GM21367 (cell line): ENCODE results near the gene TSBP1.
"Not testable (repeated sequence)": the region's sequence is repeated elsewhere in the genome, so short reads cannot be mapped to it uniquely, and the experiment has no call there.

Source experiments
- ATAC-seq: cut with Tn5 transposase; IDR thresholded peaks from one replicate; pipeline ENCODE4 v1.9.1; 2021; ENCODE audit not compliant: unreplicated experiment

Gene TSBP1

DNA sequence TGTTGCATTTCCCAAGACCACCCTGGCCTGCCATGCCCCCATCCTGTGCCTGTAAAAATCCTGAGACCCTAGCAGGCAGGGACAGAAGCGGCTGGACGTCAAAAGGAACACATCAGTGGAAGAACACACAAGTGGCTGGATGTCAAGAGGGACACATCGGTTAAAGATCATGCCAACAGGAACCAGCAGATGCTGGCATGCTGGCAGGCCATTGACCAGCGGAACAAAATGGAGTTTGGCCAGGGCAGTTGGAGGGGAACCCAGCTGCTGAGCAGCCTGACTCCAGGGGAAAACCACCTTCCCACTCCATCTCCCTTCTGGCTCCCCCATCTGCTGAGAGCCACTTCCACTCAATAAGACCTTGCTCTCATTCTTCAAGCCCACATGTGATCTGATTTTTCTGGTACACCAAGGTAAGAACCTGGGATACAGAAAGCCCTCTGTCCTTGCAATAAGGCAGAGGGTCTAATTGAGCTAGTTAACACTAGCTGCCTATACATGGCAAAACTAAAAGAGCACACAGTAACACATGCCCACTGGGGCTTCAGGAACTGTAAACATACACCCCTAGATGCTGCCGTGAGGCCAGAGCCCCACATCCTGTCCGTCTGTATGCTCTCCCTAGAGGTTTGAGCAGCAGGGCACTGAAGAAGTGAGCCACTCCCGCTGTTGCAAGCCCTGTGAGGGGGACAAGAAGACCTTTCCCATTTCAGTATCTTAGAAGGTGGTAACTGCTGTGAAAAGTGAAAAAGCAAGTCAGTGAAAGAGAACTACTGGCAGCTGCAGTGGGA is 4.2 kb upstream of the TSBP1 start:
- no peak for ATAC-seq

DNA sequence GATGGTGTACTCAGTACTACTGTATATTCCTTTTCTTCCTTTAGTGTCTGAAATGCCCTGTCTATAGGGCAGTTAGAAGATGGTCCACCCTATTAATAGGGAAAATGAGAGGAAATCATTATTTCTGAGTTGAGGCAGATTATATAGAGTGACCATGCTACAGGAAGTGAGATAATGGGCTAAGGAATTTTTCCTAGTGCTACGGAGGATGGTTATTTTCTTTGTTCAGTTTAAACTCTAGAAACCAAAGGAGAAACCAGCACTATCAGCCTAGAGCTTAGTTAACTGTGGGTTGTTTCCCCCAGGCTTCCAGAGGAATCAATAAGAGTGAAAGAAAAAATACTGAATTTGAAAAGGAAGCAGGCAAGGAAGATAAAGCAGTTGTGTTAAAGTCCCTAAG is 474 bp downstream of the TSBP1 start:
- no peak for ATAC-seq

DNA sequence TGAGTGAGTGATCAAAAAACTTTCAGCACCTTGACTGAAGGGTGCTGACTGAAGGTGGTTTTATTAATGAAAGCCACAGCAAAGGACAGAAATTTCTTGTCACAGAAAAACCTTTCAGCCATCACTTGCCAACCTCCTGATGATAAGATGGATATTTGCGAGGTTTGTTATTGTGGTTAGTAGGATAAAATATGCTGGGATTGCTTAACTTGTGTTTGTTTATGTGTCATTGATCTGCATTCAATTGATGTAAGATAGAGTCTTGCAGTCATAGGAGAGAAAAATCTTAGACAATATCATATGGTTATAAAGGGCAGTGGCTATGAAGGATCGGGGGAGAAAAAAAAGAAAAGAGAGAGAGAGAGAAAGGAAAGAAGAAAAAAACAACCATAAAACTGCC is 1.2 kb downstream of the TSBP1 start:
- no peak for ATAC-seq

DNA sequence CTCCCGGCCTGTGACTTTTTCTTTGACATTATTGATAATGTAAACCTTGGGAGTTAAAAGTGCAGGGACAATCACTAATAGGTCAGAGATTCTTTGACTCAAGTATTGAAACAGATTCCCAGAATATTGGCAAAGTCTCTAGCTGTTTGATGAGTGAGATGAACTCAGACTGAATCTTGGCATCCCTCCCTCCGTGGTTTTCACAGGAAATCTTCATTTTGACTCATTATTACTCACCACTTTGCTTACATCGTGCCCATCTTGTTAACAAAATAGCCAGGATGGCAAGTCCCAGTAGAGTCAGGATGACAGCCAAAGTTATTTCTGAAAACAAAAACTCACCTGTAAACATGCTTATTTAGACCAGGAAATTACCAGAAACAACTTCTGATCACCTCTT is 2.0 kb downstream of the TSBP1 start:
- no peak for ATAC-seq

DNA sequence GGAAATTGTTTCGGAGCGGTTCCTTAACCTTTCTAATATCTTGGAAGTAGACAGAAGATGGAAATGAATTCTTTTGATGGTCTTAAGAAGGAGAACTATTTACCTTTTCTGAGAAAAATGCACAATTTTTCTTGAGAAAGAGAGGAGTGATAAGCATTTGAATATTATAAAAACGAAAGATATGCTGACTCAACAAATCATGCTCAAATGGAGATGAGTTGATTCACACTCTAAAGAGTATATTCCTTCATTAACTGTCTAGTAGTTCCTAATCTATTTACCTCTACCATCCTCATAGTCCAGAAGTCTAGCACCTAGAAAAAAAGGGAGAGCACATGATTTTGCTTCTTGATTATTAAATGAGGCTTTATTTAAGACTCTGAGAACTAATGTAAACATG is 4.1 kb downstream of the TSBP1 start:
- ATAC-seq, result no peak

DNA sequence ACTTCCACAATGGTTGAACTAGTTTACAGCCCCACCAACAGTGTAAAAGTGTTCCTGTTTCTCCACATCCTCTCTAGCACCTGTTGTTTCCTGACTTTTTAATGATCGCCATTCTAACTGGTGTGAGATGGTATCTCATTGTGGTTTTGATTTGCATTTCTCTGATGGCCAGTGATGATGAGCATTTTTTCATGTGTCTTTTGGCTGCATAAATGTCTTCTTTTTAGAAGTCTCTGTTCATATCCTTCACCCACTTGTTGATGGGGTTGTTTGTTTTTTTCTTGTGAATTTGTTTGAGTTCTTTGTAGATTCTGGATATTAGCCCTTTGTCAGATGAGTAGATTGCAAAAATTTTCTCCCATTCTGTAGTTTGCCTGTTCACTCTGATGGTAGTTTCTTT is 12.5 kb downstream of the TSBP1 start:
- ATAC-seq, result not testable (repeated sequence)

DNA sequence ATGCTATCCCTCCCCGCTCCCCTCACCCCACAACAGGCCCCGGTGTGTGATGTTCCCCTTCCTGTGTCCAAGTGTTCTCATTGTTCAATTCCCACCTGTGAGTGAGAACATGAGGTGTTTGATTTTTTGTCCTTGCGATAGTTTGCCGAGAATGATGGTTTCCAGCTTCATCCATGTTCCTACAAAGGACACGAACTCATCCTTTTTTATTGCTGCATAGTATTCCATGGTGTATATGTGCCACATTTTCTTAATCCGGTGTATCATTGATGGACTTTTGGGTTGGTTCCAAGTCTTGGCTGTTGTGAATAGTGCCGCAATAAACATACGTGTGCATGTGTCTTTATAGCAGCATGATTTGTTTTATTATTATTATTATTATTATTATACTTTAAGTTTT is 13.2 kb downstream of the TSBP1 start:
- not testable (repeated sequence) for ATAC-seq

DNA sequence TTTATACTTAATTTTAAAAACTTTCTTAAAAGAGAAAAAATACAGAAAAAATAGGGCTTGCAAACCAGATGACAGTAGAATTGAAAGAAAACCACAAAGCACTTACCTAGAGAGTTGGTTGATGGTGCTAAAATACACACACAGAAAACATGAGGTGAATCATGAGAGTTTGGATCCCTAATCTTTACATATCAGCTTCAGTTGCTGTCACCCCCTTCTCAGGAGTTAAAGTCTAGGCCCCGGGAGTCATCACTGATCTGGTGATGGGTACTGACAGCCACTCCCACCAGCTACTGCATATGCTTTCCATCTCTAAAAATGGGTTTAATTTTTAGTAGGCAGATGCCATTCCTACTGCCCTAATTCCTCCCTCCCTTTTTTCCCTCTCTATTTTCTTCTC is 16.7 kb downstream of the TSBP1 start:
- no peak for ATAC-seq

DNA sequence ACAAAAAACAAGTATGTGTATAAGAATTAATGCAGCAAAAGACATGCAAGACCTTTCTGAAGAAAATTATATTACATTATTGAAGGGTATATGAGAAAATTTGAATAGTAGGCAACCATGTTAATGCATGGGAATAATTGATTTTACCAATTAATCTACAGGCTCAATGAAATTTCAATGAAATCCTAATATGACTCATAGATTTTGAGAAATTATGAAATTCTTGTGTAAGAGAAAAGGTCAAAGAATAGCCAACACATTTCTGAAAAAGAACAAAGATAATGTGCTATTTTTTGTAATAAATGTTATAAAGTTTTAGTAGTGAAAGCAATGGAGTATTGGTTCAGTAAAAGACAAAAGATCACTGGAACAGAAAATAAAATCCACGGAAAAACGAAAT is 18.4 kb downstream of the TSBP1 start:
- no peak for ATAC-seq

DNA sequence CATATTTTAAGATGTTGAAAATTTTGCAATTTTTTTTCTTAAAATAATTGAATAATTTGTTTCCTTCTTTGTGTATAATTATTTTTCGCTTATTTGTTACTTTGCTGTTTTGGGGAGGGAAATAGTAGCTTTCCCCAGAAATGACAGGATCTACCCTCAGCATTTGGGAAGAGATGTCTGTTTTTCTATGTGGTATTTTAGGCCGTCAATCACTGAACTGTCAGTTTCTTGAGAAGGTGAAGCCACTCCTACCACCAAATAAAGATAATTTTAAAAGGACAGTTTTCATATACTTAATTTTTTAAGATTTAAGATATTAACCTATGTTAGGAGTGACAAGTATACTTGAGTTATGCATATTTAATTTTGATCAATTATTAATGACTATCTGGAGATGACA is 31.5 kb downstream of the TSBP1 start:
- ATAC-seq, result no peak

DNA sequence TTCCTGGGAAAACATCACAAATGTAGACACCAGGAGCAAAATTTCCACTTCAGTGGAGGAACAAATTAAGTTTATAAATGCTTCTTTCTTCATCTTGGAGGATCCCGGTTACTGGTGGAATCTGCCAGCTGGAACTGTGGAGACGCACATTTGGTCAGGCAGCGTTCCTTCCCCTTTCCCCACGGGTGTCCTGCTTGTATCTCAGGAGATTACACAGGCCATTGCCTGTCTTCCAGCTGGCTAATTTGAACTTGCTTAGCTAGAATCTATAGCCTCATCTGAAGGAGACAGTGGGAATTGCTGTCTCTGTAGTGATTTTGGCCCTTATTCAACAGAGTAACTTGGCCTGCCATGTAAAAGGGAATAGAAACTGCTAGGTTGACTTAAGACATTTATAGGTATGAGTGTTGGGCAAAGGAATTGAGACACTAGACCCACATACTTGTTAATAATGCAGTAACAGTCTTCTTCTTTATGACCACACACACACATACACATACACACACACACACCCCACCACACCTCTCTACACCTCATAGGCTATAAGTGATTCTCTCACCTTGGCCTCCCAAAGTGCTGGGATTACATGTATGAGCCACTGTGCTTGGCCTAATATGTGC is 34.4 kb downstream of the TSBP1 start:
- no peak for ATAC-seq

DNA sequence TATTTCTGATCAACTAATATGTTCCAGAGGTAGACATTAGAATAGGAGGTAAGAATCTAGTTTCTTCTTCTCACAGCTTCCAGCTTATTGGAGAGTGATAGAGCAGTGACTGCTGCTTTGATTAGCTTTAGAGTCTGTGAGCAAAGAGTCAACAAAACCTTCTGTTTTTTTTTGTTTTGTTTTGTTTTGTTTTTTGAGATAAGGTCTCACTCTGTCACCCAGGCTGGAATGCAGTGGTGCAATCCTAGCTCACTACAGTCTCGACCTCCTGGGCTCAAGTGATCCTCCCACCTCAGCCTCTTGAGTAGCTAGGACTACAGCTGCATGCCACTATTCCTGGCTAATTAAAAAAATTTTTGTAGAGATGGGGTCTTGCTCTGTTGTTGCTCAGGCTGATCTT is 39.3 kb downstream of the TSBP1 start:
- no peak for ATAC-seq

DNA sequence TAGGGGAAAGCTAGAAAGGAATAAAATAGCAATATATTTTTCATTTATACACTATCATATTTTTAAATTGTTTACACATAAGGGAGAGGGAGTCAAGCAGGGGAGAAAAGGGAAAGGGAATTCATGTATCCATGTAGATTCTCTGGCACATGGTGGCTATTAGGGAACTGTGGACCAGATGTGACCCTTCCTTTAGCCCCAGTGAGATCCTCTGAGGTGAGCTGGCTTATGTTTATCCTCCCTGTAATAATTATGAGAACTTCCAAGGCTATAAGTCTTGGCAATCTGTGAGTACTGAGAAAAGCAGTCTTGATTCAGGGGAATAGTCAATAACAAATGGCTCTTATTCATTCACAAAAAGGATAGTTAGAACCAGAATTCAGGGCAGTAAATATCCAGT is 42.6 kb downstream of the TSBP1 start:
- no peak for ATAC-seq

DNA sequence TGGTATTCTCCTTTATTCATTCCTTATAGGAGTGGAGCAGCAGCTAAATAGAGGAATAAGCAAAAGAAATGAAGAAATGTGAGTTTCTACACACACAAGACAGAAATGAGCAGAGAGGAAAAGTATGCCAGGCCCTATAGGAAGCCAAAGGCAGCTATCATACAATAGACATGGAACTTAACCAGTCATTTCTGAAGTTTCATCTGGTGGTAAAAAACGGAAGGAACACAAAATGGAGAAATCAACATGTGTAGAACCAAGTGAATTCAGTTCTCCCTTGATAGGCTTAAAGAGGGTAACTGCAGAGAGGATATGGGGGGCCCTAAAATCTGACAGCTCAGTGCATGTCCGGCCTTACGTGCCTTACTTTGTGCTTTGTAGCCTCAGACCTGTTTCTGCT is 44.6 kb downstream of the TSBP1 start:
- no peak for ATAC-seq

DNA sequence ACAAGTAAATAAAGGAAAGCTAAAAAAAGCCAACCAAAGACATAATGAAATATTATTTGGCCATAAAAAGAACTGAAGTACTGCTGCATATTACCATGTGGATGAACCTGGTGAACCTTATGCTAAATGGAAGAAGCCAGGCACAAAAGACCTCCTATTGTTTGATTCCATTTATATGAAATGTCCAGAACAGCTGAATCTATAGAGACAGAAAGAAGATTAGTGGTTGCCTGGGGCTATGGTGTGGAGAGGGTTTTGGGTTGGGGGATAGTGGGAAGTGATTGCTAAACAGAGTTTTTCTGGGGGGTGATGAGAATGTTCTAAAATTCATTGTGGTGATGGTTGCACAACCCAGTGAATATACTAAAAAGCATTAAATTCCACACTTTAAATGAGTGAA is 53.2 kb downstream of the TSBP1 start:
- ATAC-seq, result no peak

DNA sequence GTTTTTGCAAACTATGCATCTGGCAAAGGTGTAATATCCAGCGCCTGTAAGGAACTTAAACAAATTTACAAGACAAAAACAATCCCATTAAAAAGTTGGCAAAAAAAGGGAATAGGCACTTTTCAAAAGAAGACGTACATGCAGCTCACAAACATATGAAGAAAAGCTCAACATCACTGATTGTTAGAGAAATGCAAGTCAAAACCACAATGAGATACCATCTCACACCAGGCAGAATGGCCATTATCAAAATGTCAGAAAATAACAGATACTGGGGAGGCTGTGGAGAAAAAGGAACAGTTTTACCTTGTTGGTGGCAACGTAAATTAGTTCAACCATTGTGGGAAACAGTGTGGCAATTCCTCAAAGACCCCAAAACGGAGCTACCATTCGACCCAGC is 54.2 kb downstream of the TSBP1 start:
- ATAC-seq, result no peak

DNA sequence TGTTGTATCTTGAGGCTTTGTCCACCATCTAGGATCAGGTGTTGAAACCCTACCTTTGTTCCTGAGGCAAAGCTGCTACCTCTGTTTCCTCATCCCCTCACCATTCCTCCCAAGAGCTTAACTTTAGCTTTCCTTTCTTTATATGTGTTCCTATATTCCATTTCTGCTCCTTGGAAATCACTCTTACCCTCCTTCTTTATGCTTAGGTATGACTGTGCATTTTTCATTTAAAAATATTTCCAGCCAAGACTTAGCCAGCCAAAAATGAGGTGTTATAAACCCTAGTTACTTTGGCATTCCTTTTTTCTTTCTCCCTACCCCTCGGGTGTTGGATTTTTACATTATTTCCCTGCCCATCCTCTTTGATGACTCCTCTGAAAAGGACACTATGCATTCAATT is 57.7 kb downstream of the TSBP1 start:
- no peak for ATAC-seq

DNA sequence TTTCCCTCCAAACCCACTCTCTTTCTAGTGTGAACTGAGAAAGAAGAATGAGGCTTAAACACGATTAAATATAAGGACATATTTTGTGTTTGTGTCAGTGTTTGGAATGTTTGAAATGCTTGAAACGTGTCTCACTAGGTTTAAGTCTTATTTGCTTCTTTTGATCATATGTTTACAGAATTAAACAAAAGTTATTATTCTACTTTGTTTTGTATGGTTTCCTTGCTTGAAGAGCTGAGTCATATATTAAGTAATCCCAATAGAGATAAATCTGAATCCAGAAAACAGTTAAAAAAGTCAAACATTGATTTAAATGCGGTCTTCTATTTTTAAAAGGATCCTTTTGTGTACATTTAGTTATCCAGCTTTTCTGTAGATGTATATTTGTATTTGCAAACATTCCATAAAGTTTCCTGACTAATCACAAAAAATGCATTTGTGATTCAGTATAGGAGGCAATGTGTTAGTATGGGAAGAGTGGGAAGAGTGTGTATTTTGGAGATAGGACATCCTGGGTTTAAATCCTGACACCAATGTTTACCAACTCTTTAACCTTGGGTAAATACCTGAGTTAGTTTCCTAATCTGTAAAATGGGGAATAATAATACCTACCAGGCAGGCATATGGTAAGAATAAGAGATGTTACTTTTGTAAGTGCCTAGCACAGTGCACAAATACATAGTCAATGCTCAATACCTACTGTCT is 72.9 kb downstream of the TSBP1 start:
- no peak for ATAC-seq

DNA sequence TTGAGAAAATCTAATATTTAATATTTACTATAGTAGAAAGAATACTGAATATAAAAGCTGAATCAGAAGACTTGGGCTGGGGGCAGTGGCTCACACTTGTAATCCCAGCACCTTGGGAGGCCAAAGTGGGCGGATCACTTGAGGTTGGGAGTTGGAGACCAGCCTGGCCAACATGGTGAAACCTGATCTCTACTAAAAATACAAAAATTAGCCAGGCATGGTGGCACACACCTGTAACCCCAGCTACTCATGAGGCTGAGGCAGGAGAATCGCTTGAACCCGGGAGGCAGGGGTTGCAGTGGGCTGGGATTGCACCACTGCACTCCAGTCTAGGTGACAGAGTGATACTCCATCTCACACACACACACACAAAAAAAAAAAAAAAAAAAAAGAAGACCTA is 76.7 kb downstream of the TSBP1 start:
- ATAC-seq, result not testable (repeated sequence)

DNA sequence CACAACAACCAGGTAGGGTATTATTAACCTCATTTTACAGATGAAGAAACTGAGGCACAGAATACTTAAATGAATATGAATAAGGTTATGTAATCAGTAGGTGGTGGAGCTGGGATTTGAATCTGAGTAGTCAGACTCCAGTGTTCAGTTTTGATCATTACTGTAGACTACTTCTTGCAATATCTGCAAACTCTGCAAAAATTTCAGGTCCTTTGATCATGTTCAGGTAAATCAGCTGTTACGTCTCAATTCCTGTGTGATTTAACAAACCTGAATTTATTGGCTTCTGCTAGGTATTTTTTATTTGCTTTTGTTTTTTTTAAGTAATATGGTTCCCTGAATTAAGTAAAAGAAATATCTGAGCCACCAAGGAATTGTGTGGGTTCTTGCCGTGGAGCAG is 77.1 kb downstream of the TSBP1 start:
- no peak for ATAC-seq

DNA sequence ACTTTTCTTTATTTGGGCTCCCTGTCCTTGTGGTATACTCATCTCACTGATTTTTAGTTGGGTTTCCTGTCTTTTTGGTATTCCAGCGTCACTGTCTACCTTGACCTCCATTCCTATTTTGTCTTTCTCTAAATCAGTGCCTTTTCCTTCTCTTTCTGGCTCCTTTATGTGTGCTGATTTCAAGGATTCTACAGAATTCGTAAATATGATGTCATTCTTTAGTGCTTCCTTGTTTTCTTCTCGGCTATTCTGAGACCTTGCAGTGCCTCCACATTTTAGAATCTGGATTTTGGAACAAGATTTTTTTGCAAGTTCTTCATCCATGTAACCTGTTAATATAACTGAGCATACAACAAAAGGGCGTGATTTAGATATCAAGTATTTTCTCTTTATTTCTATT is 78.0 kb downstream of the TSBP1 start:
- no peak for ATAC-seq

DNA sequence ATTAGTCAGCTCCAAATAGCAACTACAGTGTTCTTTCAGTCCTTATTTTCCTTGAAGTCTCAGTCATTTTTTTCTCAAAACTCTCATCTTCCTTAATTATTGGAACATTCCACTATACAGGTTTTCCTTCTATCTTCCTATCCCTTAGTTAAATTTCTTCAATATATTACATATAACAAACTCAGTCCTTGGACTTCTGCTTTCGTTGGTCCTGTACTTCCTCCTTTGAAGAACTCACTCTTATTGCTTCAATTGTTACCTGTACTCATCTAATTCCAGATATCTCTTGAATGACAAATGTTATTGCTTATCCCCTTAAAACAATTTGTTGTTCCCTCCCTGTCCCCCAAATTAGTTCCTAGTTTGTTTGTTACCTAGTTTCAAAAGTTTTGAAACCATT is 80.2 kb downstream of the TSBP1 start:
- ATAC-seq, result no peak
